ENCODE measurements around the gene FAM177B.
"Not testable (repeated sequence)": the region's sequence is repeated elsewhere in the genome, so short reads cannot be mapped to it uniquely, and the experiment has no call there.

FAM177B gene

DNA sequence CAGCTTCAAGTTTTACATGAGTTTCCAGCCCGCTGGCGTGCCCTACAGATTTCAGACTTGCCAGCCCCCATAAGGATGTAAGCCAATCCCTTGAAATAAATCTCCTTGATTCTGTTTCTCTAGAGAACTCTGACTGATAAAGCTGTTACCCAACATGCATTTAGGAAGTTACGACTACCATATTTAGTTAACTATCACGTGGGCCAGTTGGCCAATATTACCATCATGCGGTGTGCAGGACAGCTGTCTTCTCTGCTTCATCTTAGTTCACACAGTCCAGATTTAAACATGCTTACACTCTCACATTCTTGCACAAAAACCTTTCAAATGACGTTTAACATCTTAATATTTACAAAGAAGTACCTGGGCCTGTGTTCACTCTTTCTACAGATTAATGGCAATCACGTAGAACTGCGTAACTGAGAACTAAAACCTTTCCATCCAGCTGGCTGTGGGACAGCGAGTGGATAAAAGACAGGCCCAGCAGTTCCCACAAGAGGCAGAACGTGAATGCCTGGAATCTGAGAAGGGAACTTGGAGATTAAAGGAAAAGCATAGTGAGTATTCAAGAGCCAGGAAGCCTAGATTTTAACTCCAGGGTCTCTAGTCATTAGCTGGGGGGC lies 20.8 kb downstream of the FAM177B start:
- Histone ChIP-seq H3K4me3 (ENCODE audit: low read length) (no peak overlapping the region), H3K18ac (ENCODE audit: low read length) (no peak overlapping the region), H3K23ac (ENCODE audit: low read length) (no peak overlapping the region), H3K56ac (ENCODE audit: low read length) (no peak overlapping the region), H2BK15ac (replicated peaks; ENCODE audit: low read depth) (no peak overlapping the region), H3K79me2 (ENCODE audit: control insufficient read depth, insufficient read depth, low read length) (no peaks in the 10 kb centered on the region), H3K4ac (ENCODE audit: low read depth, low read length) (no peak overlapping the region), H4K8ac (ENCODE audit: low read depth, low read length) (no peak overlapping the region), H3K79me1 (ENCODE audit: low read length) (no peaks in the 10 kb centered on the region), H3K27me3 (ENCODE audit: insufficient read depth, low read length, poor library complexity) (no peaks in the 10 kb centered on the region), H3K36me3 (ENCODE audit: control insufficient read depth, insufficient read depth, low read length) (no peaks in the 10 kb centered on the region), H3K27ac (ENCODE audit: low read depth, low read length) (no peak overlapping the region), H3K9ac (ENCODE audit: low read length) (no peak overlapping the region), H4K5ac (ENCODE audit: low read length) (no peak overlapping the region), H2BK120ac (ENCODE audit: low read depth, low read length) (no peak overlapping the region), H2AK5ac (ENCODE audit: low read length) (no peak overlapping the region), H2BK5ac (ENCODE audit: low read length) (no peak overlapping the region), H3K4me1 (ENCODE audit: control insufficient read depth, low read depth, low read length) (no peaks in the 10 kb centered on the region), H3K4me2 (ENCODE audit: low read length) (no peak overlapping the region)
- WGBS (ENCODE audit: extremely low coverage, insufficient coverage, low lambda C conversion rate), result no CpG with 5 or more reads among the region's 10 CpGs
- no peak for DNase-seq

DNA sequence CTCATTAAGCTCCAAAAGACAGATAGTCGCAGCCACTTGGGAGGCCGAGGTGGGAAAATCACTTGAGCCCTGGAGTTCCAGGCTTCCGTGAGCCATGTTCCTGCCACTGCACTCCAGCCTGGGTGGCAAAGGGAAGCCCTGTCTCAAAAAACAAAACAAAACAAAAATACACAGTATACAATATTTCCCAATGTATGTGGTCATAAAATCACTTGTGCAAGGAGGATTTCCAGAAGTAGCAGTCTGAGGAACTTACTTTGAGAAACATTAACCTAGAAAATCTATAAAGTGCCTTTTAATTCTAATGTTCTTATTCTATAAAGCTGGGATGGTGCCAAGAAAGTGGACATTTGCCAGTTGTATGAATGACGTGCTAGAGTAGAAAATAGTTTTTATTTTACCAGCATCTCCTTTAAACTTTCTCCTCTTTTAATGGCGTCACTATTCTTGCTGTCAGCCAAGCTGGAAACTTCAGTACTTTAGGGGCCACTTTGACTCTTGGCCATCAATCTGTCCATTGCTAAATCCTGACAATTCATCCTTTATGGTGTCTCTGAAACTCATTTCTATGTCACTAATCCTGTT lies 22.5 kb downstream of the FAM177B start:
- no peaks in the 10 kb centered on the region for H3K4me1 ChIP-seq (ENCODE audit: control insufficient read depth, low read depth, low read length)
- H3K4ac ChIP-seq (ENCODE audit: low read depth, low read length), result no peak overlapping the region
- H3K4me3 ChIP-seq (ENCODE audit: low read length), result no peak overlapping the region
- no peaks in the 10 kb centered on the region for H3K27me3 ChIP-seq (ENCODE audit: insufficient read depth, low read length, poor library complexity)
- H2BK5ac ChIP-seq (ENCODE audit: low read length), result no peak overlapping the region
- no peak overlapping the region for H2BK15ac ChIP-seq (replicated peaks; ENCODE audit: low read depth)
- no CpG with 5 or more reads among the region's 5 CpGs for WGBS (ENCODE audit: extremely low coverage, insufficient coverage, low lambda C conversion rate)
- no peaks in the 10 kb centered on the region for H3K79me2 ChIP-seq (ENCODE audit: control insufficient read depth, insufficient read depth, low read length)
- no peak for DNase-seq
- H3K18ac ChIP-seq (ENCODE audit: low read length), result no peak overlapping the region
- no peak overlapping the region for H2BK120ac ChIP-seq (ENCODE audit: low read depth, low read length)
- H3K27ac ChIP-seq (ENCODE audit: low read depth, low read length), result no peak overlapping the region
- H3K79me1 ChIP-seq (ENCODE audit: low read length), result no peaks in the 10 kb centered on the region
- no peak overlapping the region for H3K9ac ChIP-seq (ENCODE audit: low read length)
- H4K5ac ChIP-seq (ENCODE audit: low read length), result no peak overlapping the region
- no peaks in the 10 kb centered on the region for H3K36me3 ChIP-seq (ENCODE audit: control insufficient read depth, insufficient read depth, low read length)
- no peak overlapping the region for H4K8ac ChIP-seq (ENCODE audit: low read depth, low read length)
- H3K4me2 ChIP-seq (ENCODE audit: low read length), result no peak overlapping the region
- H3K23ac ChIP-seq (ENCODE audit: low read length), result no peak overlapping the region
- no peak overlapping the region for H2AK5ac ChIP-seq (ENCODE audit: low read length)
- no peak overlapping the region for H3K56ac ChIP-seq (ENCODE audit: low read length)

DNA sequence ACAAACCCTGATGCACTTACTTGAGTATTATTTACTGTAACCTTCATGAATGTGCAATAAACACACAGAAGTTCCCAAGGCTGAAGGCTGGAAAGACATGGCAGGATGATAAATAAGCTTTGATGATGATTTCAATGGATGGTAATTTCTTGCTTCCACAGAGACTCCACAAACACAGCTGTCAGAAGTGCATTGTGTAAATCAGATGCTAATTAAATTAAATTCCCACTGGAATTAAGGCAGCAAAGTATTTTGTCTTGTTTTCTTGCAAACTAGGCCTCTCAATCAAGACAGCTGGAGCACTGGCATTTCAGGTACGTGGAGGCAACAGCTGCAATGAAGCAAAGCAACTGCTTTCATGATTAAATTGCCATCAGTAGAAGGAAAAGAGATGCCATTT lies 24.1 kb downstream of the FAM177B start:
- Histone ChIP-seq H3K9ac (ENCODE audit: low read length) (no peak overlapping the region), H3K36me3 (ENCODE audit: control insufficient read depth, insufficient read depth, low read length) (no peaks in the 10 kb centered on the region), H3K56ac (ENCODE audit: low read length) (no peak overlapping the region), H3K4me3 (ENCODE audit: low read length) (no peak overlapping the region), H2BK5ac (ENCODE audit: low read length) (no peak overlapping the region), H4K8ac (ENCODE audit: low read depth, low read length) (no peak overlapping the region), H3K18ac (ENCODE audit: low read length) (no peak overlapping the region), H3K79me1 (ENCODE audit: low read length) (no peaks in the 10 kb centered on the region), H3K27ac (ENCODE audit: low read depth, low read length) (no peak overlapping the region), H3K27me3 (ENCODE audit: insufficient read depth, low read length, poor library complexity) (no peaks in the 10 kb centered on the region), H3K23ac (ENCODE audit: low read length) (no peak overlapping the region), H3K79me2 (ENCODE audit: control insufficient read depth, insufficient read depth, low read length) (no peaks in the 10 kb centered on the region), H2BK120ac (ENCODE audit: low read depth, low read length) (no peak overlapping the region), H3K4me1 (ENCODE audit: control insufficient read depth, low read depth, low read length) (no peaks in the 10 kb centered on the region), H4K5ac (ENCODE audit: low read length) (no peak overlapping the region), H3K4ac (ENCODE audit: low read depth, low read length) (no peak overlapping the region), H2AK5ac (ENCODE audit: low read length) (no peak overlapping the region), H3K4me2 (ENCODE audit: low read length) (no peak overlapping the region), H2BK15ac (replicated peaks; ENCODE audit: low read depth) (no peak overlapping the region)
- no CpG with 5 or more reads among the region's 1 CpG for WGBS (ENCODE audit: extremely low coverage, insufficient coverage, low lambda C conversion rate)
- DNase-seq, result no peak

GRCh38 chr1:222762178-222762577 lies 25.2 kb downstream of the FAM177B start:
- H3K23ac ChIP-seq (ENCODE audit: low read length); H2BK5ac ChIP-seq (ENCODE audit: low read length); H3K79me1 ChIP-seq (ENCODE audit: low read length); H4K5ac ChIP-seq (ENCODE audit: low read length); H4K8ac ChIP-seq (ENCODE audit: low read depth, low read length); H2BK15ac ChIP-seq (replicated peaks; ENCODE audit: low read depth); H3K56ac ChIP-seq (ENCODE audit: low read length); H3K79me2 ChIP-seq (ENCODE audit: control insufficient read depth, insufficient read depth, low read length); DNase-seq; H3K9ac ChIP-seq (ENCODE audit: low read length); H2BK120ac ChIP-seq (ENCODE audit: low read depth, low read length); H3K4me1 ChIP-seq (ENCODE audit: control insufficient read depth, low read depth, low read length); H3K4me3 ChIP-seq (ENCODE audit: low read length); H3K4ac ChIP-seq (ENCODE audit: low read depth, low read length); H3K4me2 ChIP-seq (ENCODE audit: low read length); H3K36me3 ChIP-seq (ENCODE audit: control insufficient read depth, insufficient read depth, low read length); H3K27ac ChIP-seq (ENCODE audit: low read depth, low read length); H3K18ac ChIP-seq (ENCODE audit: low read length); H3K27me3 ChIP-seq (ENCODE audit: insufficient read depth, low read length, poor library complexity); H2AK5ac ChIP-seq (ENCODE audit: low read length): not testable (repeated sequence)
- no CpG with 5 or more reads among the region's 4 CpGs for WGBS (ENCODE audit: extremely low coverage, insufficient coverage, low lambda C conversion rate)

- no peak overlapping the region for H3K4me2 ChIP-seq (ENCODE audit: low read length)
- no peak overlapping the region for H2BK120ac ChIP-seq (ENCODE audit: low read depth, low read length)
- no CpG with 5 or more reads among the region's 5 CpGs for WGBS (ENCODE audit: extremely low coverage, insufficient coverage, low lambda C conversion rate)
- no peak overlapping the region for H3K4ac ChIP-seq (ENCODE audit: low read depth, low read length)
- no peak overlapping the region for H2BK15ac ChIP-seq (replicated peaks; ENCODE audit: low read depth)
- no peaks in the 10 kb centered on the region for H3K36me3 ChIP-seq (ENCODE audit: control insufficient read depth, insufficient read depth, low read length)
- no peak overlapping the region for H3K23ac ChIP-seq (ENCODE audit: low read length)
- no peaks in the 10 kb centered on the region for H3K27me3 ChIP-seq (ENCODE audit: insufficient read depth, low read length, poor library complexity)
- no peak overlapping the region for H3K4me3 ChIP-seq (ENCODE audit: low read length)
- no peak overlapping the region for H3K27ac ChIP-seq (ENCODE audit: low read depth, low read length)
- H2AK5ac ChIP-seq (ENCODE audit: low read length), result no peak overlapping the region
- H3K9ac ChIP-seq (ENCODE audit: low read length), result no peak overlapping the region
- H3K79me1 ChIP-seq (ENCODE audit: low read length), result no peaks in the 10 kb centered on the region
- H3K4me1 ChIP-seq (ENCODE audit: control insufficient read depth, low read depth, low read length), result no peaks in the 10 kb centered on the region
- H3K79me2 ChIP-seq (ENCODE audit: control insufficient read depth, insufficient read depth, low read length), result no peaks in the 10 kb centered on the region
- DNase-seq, result no peak
- no peak overlapping the region for H3K18ac ChIP-seq (ENCODE audit: low read length)
- H3K56ac ChIP-seq (ENCODE audit: low read length), result no peak overlapping the region
- no peak overlapping the region for H4K5ac ChIP-seq (ENCODE audit: low read length)
- H4K8ac ChIP-seq (ENCODE audit: low read depth, low read length), result no peak overlapping the region
- H2BK5ac ChIP-seq (ENCODE audit: low read length), result no peak overlapping the region
Observed at GRCh38 chr1:222767152-222767571, 30.2 kb downstream of the FAM177B start.

- no peaks in the 10 kb centered on the region for H3K27me3 ChIP-seq (ENCODE audit: insufficient read depth, low read length, poor library complexity)
- no peak overlapping the region for H2BK15ac ChIP-seq (replicated peaks; ENCODE audit: low read depth)
- no peak overlapping the region for H3K4me2 ChIP-seq (ENCODE audit: low read length)
- H3K23ac ChIP-seq (ENCODE audit: low read length), result no peak overlapping the region
- no peak overlapping the region for H4K8ac ChIP-seq (ENCODE audit: low read depth, low read length)
- H3K4me3 ChIP-seq (ENCODE audit: low read length), result no peak overlapping the region
- H3K4ac ChIP-seq (ENCODE audit: low read depth, low read length), result no peak overlapping the region
- H3K4me1 ChIP-seq (ENCODE audit: control insufficient read depth, low read depth, low read length), result no peaks in the 10 kb centered on the region
- no peaks in the 10 kb centered on the region for H3K79me2 ChIP-seq (ENCODE audit: control insufficient read depth, insufficient read depth, low read length)
- no peaks in the 10 kb centered on the region for H3K79me1 ChIP-seq (ENCODE audit: low read length)
- H3K9ac ChIP-seq (ENCODE audit: low read length), result no peak overlapping the region
- H3K27ac ChIP-seq (ENCODE audit: low read depth, low read length), result no peak overlapping the region
- H3K56ac ChIP-seq (ENCODE audit: low read length), result no peak overlapping the region
- no peak overlapping the region for H4K5ac ChIP-seq (ENCODE audit: low read length)
- H3K18ac ChIP-seq (ENCODE audit: low read length), result no peak overlapping the region
- no peak overlapping the region for H2BK5ac ChIP-seq (ENCODE audit: low read length)
- no peak overlapping the region for H2BK120ac ChIP-seq (ENCODE audit: low read depth, low read length)
- H3K36me3 ChIP-seq (ENCODE audit: control insufficient read depth, insufficient read depth, low read length), result no peaks in the 10 kb centered on the region
- DNase-seq, result no peak
- no peak overlapping the region for H2AK5ac ChIP-seq (ENCODE audit: low read length)
Observed at GRCh38 chr1:222768592-222768991, 31.6 kb downstream of the FAM177B start.
